Breast epithelium (tissue), 3 donors: Measurements from ENCODE around the gene SLC30A9.

Experiments used
- CTCF ChIP-seq, 3 donors: fragments of 450-650 bp; IDR thresholded peaks; one replicate each; pipeline ENCODE4 v1.5.1; 2016 to 2017; ENCODE audit warnings: antibody characterized with exemption in 3 of 3, mild to moderate bottlenecking in 3 of 3, moderate library complexity in 3 of 3
- POLR2A ChIP-seq: fragments of 450-650 bp; IDR thresholded peaks from one replicate; pipeline ENCODE4 v1.6.1; 2016; ENCODE audit warnings: antibody characterized with exemption, mild to moderate bottlenecking, moderate library complexity
- POLR2AphosphoS5 ChIP-seq, 3 donors: sonication (generic); formaldehyde crosslinking; IDR thresholded peaks; one replicate each; pipeline ENCODE4 v1.6.1; 2017; ENCODE audit warnings: antibody characterized with exemption in 3 of 3

- TF ChIP-seq CTCF (IDR thresholded peaks at IDR 0.05) = no peak
- TF ChIP-seq POLR2A = no peak
- TF ChIP-seq POLR2AphosphoS5 (IDR thresholded peaks at IDR 0.05) = no peak
Observed at GRCh38 chr4:41975341-41975740, 15.0 kb upstream of the SLC30A9 start.
